NCI-H2107 (cell line): ENCODE data around the gene CCSER1.

Experiments used
- DNase-seq: peaks from one replicate; lab custom pipeline; 2025; lab: John Stamatoyannopoulos, UW

CCSER1 gene

GRCh38 chr4:90128961-90129495 is 1.8 kb downstream of the CCSER1 start:
- no peak for DNase-seq

- DNase-seq: no peak
Observed at GRCh38 chr4:90130076-90130475, 2.9 kb downstream of the CCSER1 start.

- no peak for DNase-seq
Observed at GRCh38 chr4:90137555-90137954, 10.4 kb downstream of the CCSER1 start.

GRCh38 chr4:90142081-90142480 is 14.9 kb downstream of the CCSER1 start:
- no peak for DNase-seq

- DNase-seq: no peak
Observed at GRCh38 chr4:90145319-90145718, 18.1 kb downstream of the CCSER1 start.

GRCh38 chr4:90146306-90146705 is 19.1 kb downstream of the CCSER1 start:
- no peak for DNase-seq

- DNase-seq: no peak
Observed at GRCh38 chr4:90148574-90149148, 21.5 kb downstream of the CCSER1 start.

- no peak for DNase-seq
Observed at GRCh38 chr4:90152024-90152423, 24.8 kb downstream of the CCSER1 start.

- no peak for DNase-seq
Observed at GRCh38 chr4:90159193-90159592, 32.0 kb downstream of the CCSER1 start.

- no peak for DNase-seq
Observed at GRCh38 chr4:90160044-90160443, 32.9 kb downstream of the CCSER1 start.

GRCh38 chr4:90162566-90162965 is 35.4 kb downstream of the CCSER1 start:
- DNase-seq: no peak

GRCh38 chr4:90163872-90164271 is 36.7 kb downstream of the CCSER1 start:
- DNase-seq: no peak

- no peak for DNase-seq
Observed at GRCh38 chr4:90165883-90166282, 38.7 kb downstream of the CCSER1 start.

GRCh38 chr4:90171491-90171890 is 44.3 kb downstream of the CCSER1 start:
- DNase-seq: no peak

- no peak for DNase-seq
Observed at GRCh38 chr4:90174621-90175023, 47.4 kb downstream of the CCSER1 start.

GRCh38 chr4:90181644-90182043 is 54.5 kb downstream of the CCSER1 start:
- no peak for DNase-seq

GRCh38 chr4:90183254-90183653 is 56.1 kb downstream of the CCSER1 start:
- no peak for DNase-seq

- DNase-seq: no peak
Observed at GRCh38 chr4:90184560-90184959, 57.4 kb downstream of the CCSER1 start.

GRCh38 chr4:90185416-90185815 is 58.2 kb downstream of the CCSER1 start:
- no peak for DNase-seq

GRCh38 chr4:90186229-90186628 is 59.0 kb downstream of the CCSER1 start:
- DNase-seq: no peak

- DNase-seq: no peak
Observed at GRCh38 chr4:90187148-90187884, 60.1 kb downstream of the CCSER1 start.

GRCh38 chr4:90189178-90189577 is 62.0 kb downstream of the CCSER1 start:
- no peak for DNase-seq

- DNase-seq: no peak
Observed at GRCh38 chr4:90189946-90190345, 62.8 kb downstream of the CCSER1 start.

- DNase-seq: no peak
Observed at GRCh38 chr4:90190525-90190924, 63.3 kb downstream of the CCSER1 start.
